GM10847 (cell line): ENCODE data around the gene NCK2.

Experiments
- POLR2A ChIP-seq: IDR thresholded peaks from 2 replicates; pipeline ENCODE4 v1.6.1; 2011; ENCODE audit not compliant: insufficient read length; ENCODE audit errors: extremely low read depth

Gene NCK2

DNA sequence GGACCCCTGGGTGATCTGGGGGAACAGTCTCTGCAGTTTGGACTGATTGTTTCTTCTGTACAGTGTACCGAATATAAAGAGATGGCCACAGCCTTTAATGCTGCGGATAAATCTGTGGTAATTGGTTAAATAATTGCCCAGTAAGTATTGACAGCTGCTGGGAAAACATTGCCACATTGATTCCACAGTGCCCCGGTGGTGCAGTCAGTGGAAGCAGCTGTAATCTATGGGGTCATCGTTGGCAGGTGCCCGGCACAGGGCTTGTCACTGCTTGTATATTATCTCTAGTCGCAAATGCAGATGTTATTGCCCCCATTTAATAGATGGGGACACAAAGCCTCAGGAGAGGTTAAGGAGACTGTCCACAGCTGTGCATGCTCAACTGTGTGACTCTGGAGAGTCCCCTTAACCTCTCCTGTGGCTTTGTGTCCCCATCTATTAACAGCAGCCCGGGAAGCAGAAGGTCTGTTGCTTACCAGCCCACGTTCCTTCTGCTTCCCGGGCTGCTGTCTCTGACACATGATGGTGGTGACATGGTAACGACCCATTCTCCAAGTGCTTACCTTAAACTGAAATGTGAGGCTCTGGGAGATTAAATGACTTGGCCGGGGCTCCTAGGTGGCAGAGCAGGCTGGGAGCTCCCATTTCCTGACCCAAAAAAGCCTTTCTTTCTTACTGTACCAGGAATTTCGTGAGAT, 76.9 kb downstream of the NCK2 start:
- TF ChIP-seq POLR2A: no peak

DNA sequence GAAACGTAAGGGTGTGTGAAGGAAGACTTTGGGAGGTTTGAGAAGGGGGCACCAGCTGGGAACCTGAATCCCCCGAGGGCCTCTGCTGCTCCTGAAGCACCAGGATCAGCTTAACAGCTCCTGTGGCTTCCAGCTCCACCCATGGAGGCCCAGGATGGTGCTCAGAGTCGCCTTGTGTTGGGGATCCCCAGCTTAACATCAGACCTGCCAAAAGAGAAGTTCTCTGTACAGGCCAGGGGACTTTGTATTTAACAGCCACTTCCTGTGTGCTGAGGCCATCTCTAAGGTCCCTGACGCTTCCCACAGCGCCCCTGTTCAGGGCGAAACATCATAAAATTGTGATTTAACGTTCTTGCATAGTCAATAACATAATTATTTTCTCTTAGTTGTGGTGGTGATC, 77.5 kb downstream of the NCK2 start:
- no peak for TF ChIP-seq POLR2A

DNA sequence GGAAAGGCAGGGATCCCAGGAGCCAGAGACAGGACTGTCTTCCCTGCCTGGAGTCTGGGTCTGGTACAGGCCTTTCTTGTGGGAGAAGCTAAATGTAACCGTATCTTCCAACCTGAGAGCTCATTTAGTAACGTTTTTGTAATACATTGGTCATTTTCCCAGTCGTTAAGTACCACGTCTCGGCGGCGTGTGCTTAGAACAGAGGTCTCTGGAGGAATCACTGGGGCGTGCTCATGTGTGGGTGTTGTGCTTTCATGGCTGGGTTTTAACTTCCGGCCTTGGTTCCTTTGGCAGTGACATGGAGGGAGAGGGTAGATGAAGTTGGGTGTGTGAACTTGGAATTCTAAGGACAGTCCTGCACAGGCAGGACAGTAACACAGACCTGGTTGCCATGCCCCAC, 79.7 kb downstream of the NCK2 start:
- no peak for TF ChIP-seq POLR2A

DNA sequence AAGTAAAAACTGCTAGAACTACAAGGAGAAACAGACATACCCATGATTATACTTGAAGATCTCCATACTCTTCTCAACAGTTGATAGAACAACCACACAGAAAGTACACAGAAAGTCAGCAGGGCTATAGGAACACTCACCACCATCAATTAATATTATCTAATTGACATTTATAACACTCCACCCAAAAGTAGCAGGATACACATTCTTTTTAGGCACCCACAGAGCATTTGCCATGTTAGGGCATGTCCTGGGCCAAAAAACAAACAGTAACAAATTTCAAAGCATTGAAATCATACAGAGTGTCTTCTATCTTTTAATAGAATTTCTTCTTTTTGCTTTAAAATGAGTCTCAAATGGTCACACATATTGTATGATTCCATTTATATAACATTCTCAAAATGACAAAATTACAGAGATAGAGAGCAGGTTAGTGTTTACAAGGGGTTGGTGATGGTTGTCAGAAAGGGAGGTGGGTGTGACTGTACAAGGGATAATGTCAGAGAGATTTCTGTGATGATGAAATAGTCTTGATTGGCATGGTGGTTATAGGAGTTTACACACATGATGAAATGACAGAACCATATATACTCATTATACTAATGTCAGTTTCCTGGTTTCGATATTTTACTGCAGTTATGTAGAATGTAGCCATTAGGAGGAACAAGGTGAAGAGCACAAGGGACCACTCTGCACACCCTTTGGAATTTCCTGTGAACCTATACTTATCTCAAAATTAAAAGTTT, 82.8 kb downstream of the NCK2 start:
- no peak for TF ChIP-seq POLR2A

DNA sequence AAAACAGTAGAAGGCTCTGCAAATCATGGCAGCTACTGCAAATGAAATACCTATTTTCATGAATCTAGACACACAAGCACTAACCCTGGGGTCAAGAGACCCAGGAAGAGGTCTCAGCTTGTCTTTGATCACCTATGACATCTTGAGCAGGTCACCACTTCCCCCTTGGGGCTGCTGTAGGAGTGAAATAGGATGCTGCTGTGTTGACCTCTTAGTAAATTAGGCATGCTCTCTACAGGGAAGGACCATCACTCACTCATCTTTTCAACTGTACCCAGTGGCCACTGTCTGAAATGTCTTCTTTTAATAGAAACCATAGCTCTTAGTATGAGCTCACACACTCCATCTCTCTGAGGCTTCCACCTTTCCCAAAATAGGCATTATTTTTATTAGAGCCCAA, 83.8 kb downstream of the NCK2 start:
- TF ChIP-seq POLR2A: no peak

DNA sequence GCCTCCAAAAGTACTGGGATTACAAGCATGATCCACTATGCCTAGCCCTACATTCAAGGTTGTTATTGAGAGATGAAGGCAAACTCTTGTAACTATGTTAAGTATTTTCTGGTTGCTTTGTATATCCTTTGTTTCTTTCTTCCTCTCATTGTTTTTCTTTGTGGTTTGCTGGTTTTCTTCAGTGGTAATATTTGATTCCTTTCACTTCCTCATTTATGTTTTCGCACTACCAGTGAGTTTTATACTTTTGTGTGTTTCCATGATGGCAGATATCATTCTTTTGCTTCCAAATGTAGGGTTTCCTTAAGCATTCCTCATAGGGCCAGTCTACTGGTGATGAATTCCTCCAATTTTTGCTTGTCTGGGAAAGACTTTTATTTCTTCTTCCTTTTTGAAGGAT, 90.2 kb downstream of the NCK2 start:
- TF ChIP-seq POLR2A: no peak

DNA sequence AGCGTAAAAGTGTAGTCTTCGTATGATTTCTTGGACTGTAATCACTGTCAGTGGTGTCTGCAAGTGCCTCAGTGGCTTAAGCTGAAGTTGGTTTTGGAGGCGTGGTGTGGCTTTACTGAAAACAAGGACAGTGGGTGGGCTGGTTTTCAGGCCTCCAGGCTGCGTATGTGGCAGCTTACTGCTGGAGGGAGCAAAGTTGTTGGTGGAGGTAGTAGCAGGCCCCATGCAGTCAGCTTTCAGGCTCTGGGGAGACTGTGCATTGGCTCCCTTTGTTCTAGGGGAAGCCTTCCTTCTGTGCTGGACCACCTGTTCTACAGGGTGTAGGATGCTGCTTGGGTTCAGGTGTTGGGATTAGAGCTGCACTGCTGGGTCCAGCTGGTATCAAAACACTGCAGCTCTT, 91.6 kb downstream of the NCK2 start:
- no peak for TF ChIP-seq POLR2A

DNA sequence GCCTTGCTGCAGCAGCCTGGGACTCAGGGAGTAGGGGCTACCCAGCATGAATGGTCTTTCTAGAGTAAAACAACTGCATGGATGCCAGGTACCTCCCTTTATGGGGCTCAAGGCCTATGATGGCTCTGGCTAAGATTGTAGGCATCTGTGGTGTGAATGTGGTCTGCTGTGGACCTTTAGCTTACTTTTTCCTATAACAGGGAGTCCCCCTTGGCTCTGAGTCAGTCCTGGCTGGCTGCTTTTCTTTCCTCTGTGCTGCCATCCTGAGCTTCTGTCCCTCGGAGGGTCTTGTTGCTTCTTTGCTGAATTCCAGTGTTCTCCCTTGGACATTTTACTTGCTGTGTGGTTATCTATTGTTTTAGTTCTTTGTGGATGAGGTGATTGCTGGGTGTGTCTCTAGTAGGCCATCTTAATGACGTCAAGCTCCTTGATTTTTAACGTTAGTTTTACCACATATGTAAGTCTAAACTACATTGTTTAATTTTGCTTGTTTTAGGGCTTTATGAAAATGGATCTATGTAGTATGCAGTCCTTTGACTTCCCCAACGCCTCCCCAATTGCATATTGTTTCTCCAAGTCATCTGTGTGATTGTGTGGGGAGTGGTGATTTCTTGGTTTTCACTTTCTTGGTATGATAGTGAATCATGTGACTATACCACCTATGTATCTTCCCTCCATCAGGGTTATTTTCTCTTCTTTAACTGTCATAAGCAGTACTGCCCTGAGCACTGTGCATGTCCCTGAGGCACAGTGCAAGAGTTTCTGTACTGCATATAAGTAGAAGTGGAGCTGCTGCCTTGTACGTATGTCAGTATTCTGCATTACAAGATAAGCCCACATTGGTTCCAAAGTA, 92.4 kb downstream of the NCK2 start:
- TF ChIP-seq POLR2A: no peak

DNA sequence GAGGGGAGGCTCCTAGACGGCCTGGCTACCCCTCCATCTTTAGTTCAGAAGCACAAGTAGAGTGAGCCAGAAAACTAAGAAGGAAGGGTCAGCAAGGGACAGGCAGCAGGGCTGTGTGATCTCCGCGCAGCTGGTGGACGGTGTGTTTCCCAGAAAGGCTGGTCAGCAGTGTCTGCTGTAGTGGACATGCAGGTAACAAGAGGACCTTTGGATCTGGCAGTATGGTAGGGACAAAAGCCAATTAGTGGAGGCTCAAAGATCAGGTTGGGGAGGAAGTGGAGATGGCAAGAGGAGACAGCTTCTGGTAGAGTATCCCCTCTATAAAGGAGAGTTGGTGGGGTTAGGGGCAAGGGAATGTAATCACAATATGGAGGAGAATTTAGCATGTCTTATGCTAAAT, 95.1 kb downstream of the NCK2 start:
- no peak for TF ChIP-seq POLR2A

DNA sequence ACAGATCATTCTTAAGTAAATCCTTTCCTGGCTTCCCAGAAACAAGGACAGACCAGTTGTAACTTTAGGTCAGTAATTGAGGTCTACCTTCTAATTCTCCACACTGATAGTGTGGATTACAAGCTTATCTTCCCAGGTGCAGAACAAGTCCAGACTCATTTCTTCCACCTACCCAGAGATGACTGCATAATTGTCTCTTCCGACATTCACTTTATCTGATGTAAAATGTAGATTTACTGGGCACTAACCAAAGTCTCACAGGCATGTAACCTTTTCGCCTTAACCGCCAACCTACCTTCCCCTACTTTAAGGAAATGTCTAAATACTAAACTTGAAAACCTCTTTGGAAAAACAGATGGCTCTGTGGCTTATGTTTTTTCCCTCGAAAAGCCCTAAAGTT, 96.2 kb downstream of the NCK2 start:
- no peak for TF ChIP-seq POLR2A

DNA sequence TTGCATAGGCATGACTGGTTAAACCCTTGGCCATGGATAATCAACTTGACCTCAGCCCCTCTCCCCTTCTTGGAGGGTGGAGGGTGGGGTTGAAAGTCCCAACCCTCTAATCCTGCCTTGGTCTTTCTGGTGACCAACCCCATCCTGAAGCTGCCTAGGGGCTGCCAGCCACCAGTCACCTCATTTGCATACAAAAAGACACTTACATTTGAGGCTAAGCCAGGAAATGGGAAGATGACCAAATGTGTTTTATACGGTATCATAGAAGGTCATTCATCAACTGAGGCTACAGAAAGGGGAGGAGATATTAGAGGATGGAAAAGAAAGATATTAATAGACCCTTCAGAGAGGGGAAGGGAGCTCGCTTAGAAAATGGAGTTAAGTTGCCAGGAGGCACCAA, 96.8 kb downstream of the NCK2 start:
- TF ChIP-seq POLR2A: no peak

DNA sequence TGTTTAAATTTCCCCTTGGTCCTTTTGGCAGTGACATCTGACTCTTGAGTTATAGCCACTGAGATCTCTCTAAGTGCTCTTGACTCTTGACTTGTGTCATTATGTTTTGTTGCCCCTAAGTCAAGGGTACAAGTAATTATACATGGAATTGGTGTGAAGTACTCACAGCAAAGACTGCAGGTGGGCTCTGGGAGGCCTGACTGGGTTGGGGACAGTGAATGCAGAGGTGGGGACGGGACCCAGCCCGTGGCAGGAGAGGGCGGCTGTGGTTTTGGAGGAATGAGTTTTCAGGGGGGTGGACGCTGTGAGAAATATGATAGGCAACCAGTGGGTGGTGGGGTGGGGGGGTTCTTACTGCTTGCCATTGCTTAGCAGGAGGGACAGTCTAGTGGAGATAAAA, 97.8 kb downstream of the NCK2 start:
- no peak for TF ChIP-seq POLR2A

DNA sequence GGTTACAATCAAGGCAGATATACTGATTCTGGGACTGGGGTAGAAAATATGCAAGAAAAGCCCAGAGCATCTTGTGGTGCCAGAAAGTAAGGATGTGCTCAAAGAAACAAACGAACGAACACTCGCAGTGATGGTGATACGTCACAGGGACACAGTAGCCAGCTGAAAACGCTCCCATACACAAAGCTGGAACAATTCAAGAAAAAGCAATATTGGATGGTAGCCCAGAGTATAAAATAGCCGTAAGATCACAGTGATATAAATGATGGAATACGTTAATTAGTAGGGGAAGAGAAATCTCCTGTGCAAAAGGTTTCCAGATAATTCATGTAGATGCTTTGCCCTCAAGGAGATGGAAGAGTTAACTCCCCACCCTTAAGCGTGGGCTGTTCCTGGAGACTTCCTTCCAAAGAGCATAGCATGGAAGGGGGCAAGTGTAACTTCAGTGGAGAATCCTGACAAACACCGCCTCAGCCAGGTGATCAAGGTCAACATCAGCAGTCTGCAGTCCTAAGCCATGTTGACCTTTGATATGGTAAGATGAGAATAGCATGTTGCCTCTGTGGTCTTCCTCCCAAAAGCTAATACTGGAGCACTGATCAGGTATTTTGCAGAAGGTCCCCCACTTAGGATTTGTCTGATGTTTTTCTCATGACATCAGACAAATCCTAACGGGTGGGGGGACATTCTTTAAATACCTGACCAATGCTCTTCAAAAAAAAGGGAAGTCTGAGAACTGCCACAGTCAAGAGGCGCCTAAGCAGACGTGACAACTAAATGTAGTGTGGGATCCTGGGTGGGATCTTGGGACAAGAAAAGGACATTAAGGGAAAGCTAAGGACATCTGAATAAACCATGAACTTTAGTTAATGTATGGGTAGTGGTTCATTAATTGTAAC, 99.0 kb downstream of the NCK2 start:
- no peak for TF ChIP-seq POLR2A

DNA sequence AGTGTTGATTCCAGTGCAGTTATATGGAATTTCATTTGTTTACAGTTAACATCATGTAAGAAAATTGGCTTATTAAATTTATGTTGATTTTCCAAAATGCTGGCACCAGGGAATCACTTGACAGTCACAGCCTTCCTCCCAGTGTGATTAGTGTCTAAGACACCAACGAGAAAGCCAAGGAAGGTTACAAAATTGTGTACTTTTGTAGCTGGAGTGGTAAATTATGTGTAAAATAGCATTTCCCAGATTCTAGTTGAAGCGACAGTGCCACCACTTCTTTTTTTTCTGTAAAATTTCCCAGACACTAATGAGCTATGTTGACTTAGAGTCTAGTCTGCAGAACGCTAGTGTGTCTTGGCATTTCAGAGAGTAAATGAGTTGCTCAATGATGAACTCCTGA, 101.3 kb downstream of the NCK2 start:
- TF ChIP-seq POLR2A: no peak

DNA sequence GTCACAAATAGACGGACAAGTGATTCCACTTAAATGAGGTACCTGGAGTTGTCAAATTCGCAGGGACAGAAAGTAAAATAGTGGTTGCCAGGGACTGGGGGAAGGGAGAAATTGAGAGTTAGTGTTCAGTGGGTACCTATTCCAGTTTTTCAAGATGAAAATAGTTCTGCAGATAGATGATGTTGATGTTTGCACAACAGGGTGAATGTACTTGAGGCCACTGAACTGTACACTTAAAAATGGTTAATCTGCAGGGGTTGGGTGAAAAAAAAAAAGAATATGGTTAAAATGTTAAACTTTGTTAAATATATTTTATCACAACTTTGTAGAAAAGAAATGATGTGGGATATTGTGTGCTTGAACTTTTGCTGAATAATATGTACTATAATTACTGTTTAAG, 102.3 kb downstream of the NCK2 start:
- no peak for TF ChIP-seq POLR2A
